Right atrium auricular region (tissue), 2 donors: ENCODE data around the gene CD300LF. TPM values are rescaled to one million over a fixed set of nuclear protein-coding genes. Genes with fewer than 3 reads are reported as not detected.

ENCODE experiments used
- DNase-seq: peaks from one replicate; pipeline ENCODE4 v3.0.0-alpha.2; 2019; ENCODE audit warnings: low spot score
- H3K27ac ChIP-seq, 2 donors: fragments of 200-600 bp; sonication (generic); 1 replicate in 1 of 2; 2 replicates in 1 of 2; pipeline ENCODE4 v1.5.1; 2016 to 2019
- H3K27me3 ChIP-seq, 2 donors: fragments of 200-600 bp; sonication (generic); one replicate each; pipeline versions ENCODE4 v1.5.1 to v1.6.0; 2017 to 2019
- H3K36me3 ChIP-seq: fragments of 200-600 bp; sonication (generic); one replicate; pipeline ENCODE4 v1.5.1; 2016
- H3K4me1 ChIP-seq, 2 donors: fragments of 200-600 bp; sonication (generic); one replicate each; pipeline versions ENCODE4 v1.5.1 to v1.6.0; 2017 to 2019
- H3K4me3 ChIP-seq, 2 donors: fragments of 200-600 bp; sonication (generic); 1 replicate in 1 of 2; 2 replicates in 1 of 2; pipeline ENCODE4 v1.5.1; 2017 to 2019; ENCODE audit warnings: mild to moderate bottlenecking in 1 of 2, moderate library complexity in 1 of 2
- H3K9me3 ChIP-seq, 2 donors: fragments of 200-600 bp; sonication (generic); one replicate each; pipeline ENCODE4 v1.5.1; 2019
- CTCF ChIP-seq, 2 donors: fragments of 200-600 bp; sonication (generic); IDR thresholded peaks; one replicate each; pipeline ENCODE4 v1.5.1; 2019; ENCODE audit warnings: antibody characterized with exemption in 2 of 2
- total RNA-seq, 2 donors: library from RNA; depleted of rRNA; stranded (reverse); fragments of >200 nt; gene quantifications; one replicate each; pipeline ENCODE4 v1.1.0, GENCODE V29; 2016

CD300LF gene
- total RNA-seq, 2 donors from 2014 or later: 0.71 TPM; not detected in 1

DNA sequence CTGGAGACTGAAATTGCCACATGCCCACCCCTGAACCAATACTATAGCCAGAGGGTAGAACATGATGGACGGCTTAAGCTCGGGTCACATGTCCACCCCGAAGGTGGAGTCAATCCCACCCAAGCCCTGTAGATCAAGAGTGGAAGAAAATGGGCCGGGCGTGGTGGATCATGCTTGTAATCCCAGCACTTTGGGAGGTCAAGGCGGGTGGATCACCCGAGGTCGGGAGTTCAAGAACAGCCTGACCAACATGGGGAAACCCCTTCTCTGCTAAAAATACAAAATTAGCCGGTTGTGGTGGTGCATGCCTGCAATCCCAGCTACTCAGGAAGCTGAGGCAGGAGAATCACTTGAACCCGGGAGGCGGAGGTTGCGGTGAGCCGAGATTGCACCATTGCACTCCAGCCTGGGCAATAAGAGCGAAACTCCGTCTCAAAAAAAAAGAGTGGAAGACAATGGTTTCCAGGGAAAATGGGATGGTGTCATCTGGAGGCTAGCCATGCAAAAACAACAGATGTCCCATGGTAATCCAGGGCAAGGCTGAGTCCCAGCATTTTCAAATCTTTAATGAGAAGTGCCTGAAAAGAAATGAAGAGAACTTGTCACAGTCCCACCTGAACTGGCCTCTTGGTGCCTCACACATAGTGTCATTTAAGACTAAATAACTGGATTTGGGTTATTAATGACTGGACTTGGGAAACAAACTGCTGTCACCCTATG lies 30.1 kb downstream of the CD300LF start:
- no peaks in the 10 kb centered on the region for H3K36me3 ChIP-seq
- no peaks in the 10 kb centered on the region for H3K9me3 ChIP-seq
- H3K4me1 ChIP-seq: peaks cover 0 to 7% of the 10 kb centered on the region in 2 donors
- DNase-seq: no peak
- H3K27me3 ChIP-seq: no peaks in the 10 kb centered on the region
- H3K27ac ChIP-seq: no peak overlapping the region
- TF ChIP-seq CTCF (IDR thresholded peaks at IDR 0.05): no peak
- H3K4me3 ChIP-seq: no peak overlapping the region

DNA sequence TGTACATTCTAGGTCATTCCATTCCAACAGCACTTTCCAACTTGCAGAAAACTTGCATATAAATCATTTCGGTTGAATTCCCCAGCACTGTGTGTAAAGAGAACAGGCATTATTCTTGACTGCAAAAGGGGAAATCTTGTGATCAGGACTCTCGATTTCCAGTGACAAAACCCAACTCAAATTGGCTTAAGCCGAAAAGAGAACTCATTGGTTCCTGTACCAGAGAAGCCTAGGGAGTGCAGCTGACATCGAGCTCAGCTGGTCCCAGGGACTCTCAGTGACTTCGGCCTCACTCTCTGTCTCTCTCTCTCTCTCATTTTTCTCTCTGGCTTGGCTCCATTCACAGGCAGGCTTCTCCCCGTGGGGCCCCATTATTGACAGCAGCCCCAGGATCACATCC lies 30.7 kb downstream of the CD300LF start:
- no peaks in the 10 kb centered on the region for H3K9me3 ChIP-seq
- TF ChIP-seq CTCF (IDR thresholded peaks at IDR 0.05): no peak
- peaks cover 0 to 7% of the 10 kb centered on the region in 2 donors for H3K4me1 ChIP-seq
- no peak overlapping the region for H3K4me3 ChIP-seq
- no peak overlapping the region for H3K27ac ChIP-seq
- DNase-seq: no peak
- no peaks in the 10 kb centered on the region for H3K27me3 ChIP-seq
- H3K36me3 ChIP-seq: no peaks in the 10 kb centered on the region

- H3K4me1 ChIP-seq: peaks cover 0 to 7% of the 10 kb centered on the region in 2 donors
- no peaks in the 10 kb centered on the region for H3K9me3 ChIP-seq
- no peaks in the 10 kb centered on the region for H3K27me3 ChIP-seq
- TF ChIP-seq CTCF (IDR thresholded peaks at IDR 0.05): no peak
- H3K36me3 ChIP-seq: no peaks in the 10 kb centered on the region
- no peak overlapping the region for H3K27ac ChIP-seq
- no peak for DNase-seq
- H3K4me3 ChIP-seq: no peak overlapping the region
Measured at GRCh38 chr17:74680941-74681340, 31.8 kb downstream of the CD300LF start.

DNA sequence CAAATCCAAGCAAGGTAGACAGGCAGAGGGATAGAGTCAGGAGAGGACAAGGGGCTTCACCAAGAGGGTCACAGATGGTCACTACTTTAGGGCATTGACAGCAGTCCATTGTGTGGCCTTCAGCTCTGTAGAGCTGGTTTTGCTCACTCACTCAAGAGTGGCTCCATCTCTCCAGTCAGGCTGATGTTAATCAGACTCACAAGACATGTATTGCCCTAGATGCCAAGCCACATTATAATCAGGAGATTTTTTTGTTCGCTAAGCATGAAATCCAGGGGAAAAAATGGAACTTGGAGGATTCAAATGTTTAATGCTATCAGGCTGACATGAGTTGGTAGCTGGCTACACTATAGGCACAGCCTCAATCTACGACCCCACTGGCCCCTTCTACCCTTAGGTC lies 32.5 kb downstream of the CD300LF start:
- Histone ChIP-seq H3K9me3 (no peaks in the 10 kb centered on the region), H3K4me1 (peaks cover 0 to 7% of the 10 kb centered on the region in 2 donors), H3K27me3 (no peaks in the 10 kb centered on the region), H3K4me3 (no peak overlapping the region), H3K27ac (no peak overlapping the region), H3K36me3 (no peaks in the 10 kb centered on the region)
- no peak for DNase-seq
- TF ChIP-seq CTCF (IDR thresholded peaks at IDR 0.05): no peak

GRCh38 chr17:74679374-74679773 lies 33.3 kb downstream of the CD300LF start:
- no peaks in the 10 kb centered on the region for H3K9me3 ChIP-seq
- DNase-seq: no peak
- peaks cover 0 to 7% of the 10 kb centered on the region in 2 donors for H3K4me1 ChIP-seq
- no peak overlapping the region for H3K4me3 ChIP-seq
- H3K27ac ChIP-seq: no peak overlapping the region
- H3K36me3 ChIP-seq: no peaks in the 10 kb centered on the region
- H3K27me3 ChIP-seq: no peaks in the 10 kb centered on the region
- TF ChIP-seq CTCF (IDR thresholded peaks at IDR 0.05): no peak

- H3K27me3 ChIP-seq: no peaks in the 10 kb centered on the region
- no peak for DNase-seq
- peaks cover 0 to 7% of the 10 kb centered on the region in 2 donors for H3K4me1 ChIP-seq
- no peak for TF ChIP-seq CTCF (IDR thresholded peaks at IDR 0.05)
- no peaks in the 10 kb centered on the region for H3K9me3 ChIP-seq
- H3K27ac ChIP-seq: no peak overlapping the region
- no peaks in the 10 kb centered on the region for H3K36me3 ChIP-seq
- no peak overlapping the region for H3K4me3 ChIP-seq
Measured at GRCh38 chr17:74678541-74678940, 34.2 kb downstream of the CD300LF start.
